HL-60 (cell line): ENCODE measurements around the gene RGS19.

Experiments used
- DNase-seq, 2 experiments: peaks; one replicate each; pipeline ENCODE4 v3.0.0-alpha.2; 2010 to 2020; ENCODE audit warnings: low read depth in 1 of 2, low spot score in 1 of 2
- H3K27ac ChIP-seq: fragments of 250-450 bp; sonication (Bioruptor Pico); replicated peaks from 2 replicates; pipeline ENCODE4 v1.5.1; 2020; ENCODE audit warnings: mild to moderate bottlenecking, moderate library complexity
- H3K27me3 ChIP-seq: fragments of 250-450 bp; sonication (Bioruptor Pico); 2 replicates; pipeline ENCODE4 v1.5.1; 2021; ENCODE audit warnings: mild to moderate bottlenecking, moderate library complexity; ENCODE audit not compliant: insufficient read depth, poor library complexity, severe bottlenecking
- H3K4me3 ChIP-seq: replicated peaks from 2 replicates; pipeline ENCODE4 v1.5.1; 2011; ENCODE audit warnings: mild to moderate bottlenecking, control low read depth, low read length; ENCODE audit not compliant: insufficient read depth
- GABPA ChIP-seq: IDR thresholded peaks from 2 replicates; pipeline ENCODE4 v1.6.1; 2012; ENCODE audit warnings: low read depth
- POLR2AphosphoS5 ChIP-seq: IDR thresholded peaks from 2 replicates; pipeline ENCODE4 v1.6.1; 2012; ENCODE audit warnings: low read depth
- SPI1 ChIP-seq: IDR thresholded peaks from 2 replicates; pipeline ENCODE4 v1.6.1; 2012; ENCODE audit warnings: low read depth, mild to moderate bottlenecking, borderline replicate concordance
- TF ChIP-seq, protein P1 (sequence below): IDR thresholded peaks from 2 replicates; pipeline ENCODE4 v1.6.1; 2012; ENCODE audit warnings: low read depth; ENCODE audit not compliant: insufficient replicate concordance
- TF ChIP-seq, protein P2 (sequence below): IDR thresholded peaks from one replicate; pipeline ENCODE4 v1.5.1; 2011; ENCODE audit warnings: low read length, control low read depth, inconsistent platforms; ENCODE audit not compliant: insufficient read depth

RGS19 gene

DNA sequence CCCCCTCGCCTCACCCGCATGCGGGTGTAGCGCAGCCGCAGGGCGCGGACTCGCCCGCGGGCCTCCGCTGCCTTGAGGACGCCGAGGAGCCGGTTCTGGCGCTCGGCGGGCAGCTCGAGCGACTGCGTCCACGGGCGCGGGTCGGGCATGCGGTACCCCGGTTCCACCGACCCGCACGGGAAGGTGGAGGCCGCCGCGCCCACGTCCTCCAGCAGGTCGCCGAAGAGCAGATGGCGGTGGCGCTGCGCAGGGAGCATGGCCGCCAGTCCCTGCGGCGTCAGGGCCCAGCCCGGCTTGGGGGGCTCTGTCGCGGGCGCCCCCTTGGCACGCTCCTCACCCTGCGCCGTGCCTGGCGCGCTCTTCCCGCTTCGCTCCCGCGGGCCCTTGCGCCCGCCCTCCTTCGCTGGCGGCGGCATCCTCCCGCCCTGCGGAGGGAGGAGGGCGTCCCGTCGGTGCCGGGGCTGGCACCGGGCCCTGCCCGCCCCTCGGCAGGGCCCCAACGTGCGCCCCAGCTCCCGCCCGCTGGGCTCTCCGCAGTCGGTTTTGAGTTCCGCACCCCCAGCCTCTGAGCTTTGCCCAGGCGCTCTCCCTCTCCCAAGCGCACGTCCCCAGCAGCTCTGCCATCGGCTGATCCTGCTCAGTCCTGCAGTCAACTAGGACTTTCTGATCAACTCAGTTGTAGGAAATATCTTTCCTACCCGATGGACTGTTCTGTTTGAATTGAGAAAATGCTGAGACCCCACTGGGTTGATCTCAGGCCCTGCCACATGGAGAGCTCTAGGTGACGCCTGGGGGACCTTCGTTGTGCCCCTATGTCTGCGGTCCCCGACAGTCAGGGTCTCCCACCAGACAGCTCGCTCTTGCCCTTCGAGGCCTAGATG, 4.7 kb upstream of the RGS19 start, which contains the start of gene LKAAEAR1:
TSS of gene LKAAEAR1 (minus strand) at position 595 of the 881 bp plus-strand sequence. CDS start at position 416, 179 bp downstream.
- Histone ChIP-seq H3K4me3 (peak within 1 kb of the TSS; percentile 48), H3K27ac (peak within 1 kb of the TSS; percentile 95), H3K27me3 (no peaks in the 10 kb centered on the region)
- no peak for DNase-seq
- TF ChIP-seq, protein P1, sequence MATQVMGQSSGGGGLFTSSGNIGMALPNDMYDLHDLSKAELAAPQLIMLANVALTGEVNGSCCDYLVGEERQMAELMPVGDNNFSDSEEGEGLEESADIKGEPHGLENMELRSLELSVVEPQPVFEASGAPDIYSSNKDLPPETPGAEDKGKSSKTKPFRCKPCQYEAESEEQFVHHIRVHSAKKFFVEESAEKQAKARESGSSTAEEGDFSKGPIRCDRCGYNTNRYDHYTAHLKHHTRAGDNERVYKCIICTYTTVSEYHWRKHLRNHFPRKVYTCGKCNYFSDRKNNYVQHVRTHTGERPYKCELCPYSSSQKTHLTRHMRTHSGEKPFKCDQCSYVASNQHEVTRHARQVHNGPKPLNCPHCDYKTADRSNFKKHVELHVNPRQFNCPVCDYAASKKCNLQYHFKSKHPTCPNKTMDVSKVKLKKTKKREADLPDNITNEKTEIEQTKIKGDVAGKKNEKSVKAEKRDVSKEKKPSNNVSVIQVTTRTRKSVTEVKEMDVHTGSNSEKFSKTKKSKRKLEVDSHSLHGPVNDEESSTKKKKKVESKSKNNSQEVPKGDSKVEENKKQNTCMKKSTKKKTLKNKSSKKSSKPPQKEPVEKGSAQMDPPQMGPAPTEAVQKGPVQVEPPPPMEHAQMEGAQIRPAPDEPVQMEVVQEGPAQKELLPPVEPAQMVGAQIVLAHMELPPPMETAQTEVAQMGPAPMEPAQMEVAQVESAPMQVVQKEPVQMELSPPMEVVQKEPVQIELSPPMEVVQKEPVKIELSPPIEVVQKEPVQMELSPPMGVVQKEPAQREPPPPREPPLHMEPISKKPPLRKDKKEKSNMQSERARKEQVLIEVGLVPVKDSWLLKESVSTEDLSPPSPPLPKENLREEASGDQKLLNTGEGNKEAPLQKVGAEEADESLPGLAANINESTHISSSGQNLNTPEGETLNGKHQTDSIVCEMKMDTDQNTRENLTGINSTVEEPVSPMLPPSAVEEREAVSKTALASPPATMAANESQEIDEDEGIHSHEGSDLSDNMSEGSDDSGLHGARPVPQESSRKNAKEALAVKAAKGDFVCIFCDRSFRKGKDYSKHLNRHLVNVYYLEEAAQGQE = no peak
- TF ChIP-seq POLR2AphosphoS5 = no peak

DNA sequence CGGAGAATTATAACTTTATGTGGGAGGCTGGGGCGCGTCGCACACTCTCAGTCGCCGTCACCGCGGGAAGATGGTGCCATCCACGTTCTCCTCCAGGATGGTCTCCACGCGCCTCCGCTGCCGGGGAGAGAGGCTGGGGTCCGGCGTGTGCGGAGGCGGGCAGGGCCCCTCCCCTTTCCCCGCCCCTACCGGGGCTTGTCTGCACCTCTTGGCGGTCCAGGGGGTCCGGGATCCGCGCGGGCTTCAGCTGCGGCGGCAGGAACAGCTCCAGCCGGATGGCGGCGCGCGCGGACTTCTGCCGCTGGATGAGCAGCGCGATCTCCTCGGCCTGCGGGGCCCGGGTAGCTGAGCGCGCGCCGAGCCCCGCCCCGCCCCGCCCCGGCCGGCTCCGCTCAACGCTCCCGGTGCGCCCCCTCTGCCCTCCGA, 4.1 kb upstream of the RGS19 start:
- TF ChIP-seq POLR2AphosphoS5 (peak; percentile 43; the same call in 1 of the 2 replicates), SPI1 (no peak)
- TF ChIP-seq, protein P2, sequence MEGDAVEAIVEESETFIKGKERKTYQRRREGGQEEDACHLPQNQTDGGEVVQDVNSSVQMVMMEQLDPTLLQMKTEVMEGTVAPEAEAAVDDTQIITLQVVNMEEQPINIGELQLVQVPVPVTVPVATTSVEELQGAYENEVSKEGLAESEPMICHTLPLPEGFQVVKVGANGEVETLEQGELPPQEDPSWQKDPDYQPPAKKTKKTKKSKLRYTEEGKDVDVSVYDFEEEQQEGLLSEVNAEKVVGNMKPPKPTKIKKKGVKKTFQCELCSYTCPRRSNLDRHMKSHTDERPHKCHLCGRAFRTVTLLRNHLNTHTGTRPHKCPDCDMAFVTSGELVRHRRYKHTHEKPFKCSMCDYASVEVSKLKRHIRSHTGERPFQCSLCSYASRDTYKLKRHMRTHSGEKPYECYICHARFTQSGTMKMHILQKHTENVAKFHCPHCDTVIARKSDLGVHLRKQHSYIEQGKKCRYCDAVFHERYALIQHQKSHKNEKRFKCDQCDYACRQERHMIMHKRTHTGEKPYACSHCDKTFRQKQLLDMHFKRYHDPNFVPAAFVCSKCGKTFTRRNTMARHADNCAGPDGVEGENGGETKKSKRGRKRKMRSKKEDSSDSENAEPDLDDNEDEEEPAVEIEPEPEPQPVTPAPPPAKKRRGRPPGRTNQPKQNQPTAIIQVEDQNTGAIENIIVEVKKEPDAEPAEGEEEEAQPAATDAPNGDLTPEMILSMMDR = peak; percentile 31
- peak overlapping the region; percentile 48 for H3K4me3 ChIP-seq
- H3K27me3 ChIP-seq = no peaks in the 10 kb centered on the region
- peak in 1 of 2 experiments; percentile 76 for DNase-seq
- H3K27ac ChIP-seq = peak overlapping the region; percentile 95

DNA sequence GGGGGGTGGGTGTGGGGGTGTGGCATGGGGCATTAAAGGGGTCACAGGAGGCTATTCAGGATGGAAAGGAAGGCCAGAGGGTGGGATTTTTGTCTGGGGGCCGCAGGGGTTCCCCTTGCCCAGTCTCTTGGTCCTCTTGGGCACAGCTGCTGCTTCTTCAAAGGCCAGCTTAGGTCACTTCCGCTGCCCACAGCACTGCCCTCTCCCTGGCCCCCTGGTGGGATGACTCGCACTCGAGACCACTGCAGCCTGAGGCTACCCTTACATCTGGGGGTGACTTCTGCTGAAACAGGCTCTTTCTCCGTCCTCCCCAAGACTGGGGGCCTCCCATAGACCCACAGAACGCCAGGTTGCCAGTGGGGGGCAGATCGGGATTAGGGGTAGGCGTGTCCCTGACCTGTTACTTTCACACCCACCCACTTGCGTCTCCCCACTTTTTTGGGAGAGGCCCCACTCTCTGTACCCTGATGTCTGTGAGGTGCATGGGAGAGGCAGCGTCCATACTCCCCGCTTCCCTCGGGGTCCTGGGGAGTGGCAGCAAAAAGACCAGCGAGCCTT, 3.6 kb upstream of the RGS19 start:
- peak overlapping the region; percentile 48 for H3K4me3 ChIP-seq
- no peaks in the 10 kb centered on the region for H3K27me3 ChIP-seq
- peak overlapping the region; percentile 95 for H3K27ac ChIP-seq
- DNase-seq = no peak
- no peak for TF ChIP-seq POLR2AphosphoS5
- TF ChIP-seq, protein P2 = no peak
- TF ChIP-seq, protein P1 = no peak
- no peak for TF ChIP-seq GABPA
- no peak for TF ChIP-seq SPI1

DNA sequence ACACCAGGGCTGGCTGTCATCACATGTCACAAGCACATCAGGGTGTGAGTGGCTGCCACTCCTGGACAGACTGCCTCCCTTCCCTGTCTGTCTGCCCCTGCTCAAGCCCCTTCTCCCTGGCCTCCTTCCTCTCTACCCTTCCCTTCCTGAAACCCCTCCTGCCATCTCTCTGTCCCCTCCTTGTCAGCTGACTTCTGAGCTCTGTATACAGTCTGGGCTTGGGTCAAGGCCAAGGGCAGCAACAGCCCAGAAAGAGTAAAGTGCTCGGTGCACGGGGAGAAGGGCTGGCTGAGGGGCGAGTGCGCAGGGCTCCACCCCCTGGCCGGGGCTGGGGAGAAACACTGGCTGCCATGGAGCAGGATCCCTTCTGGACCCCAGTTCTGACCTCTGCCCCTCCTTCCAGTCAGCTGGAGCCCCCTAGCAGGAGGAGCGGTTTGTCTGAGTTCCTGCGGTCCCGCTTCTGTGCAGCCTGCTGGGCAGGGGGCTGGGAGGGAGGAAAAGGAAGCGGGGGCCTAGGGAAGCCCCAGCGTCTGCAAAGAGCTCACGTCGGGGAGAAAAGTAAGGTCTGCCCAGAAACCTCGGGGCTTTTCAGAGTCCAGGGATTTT, 2.9 kb upstream of the RGS19 start:
- Histone ChIP-seq H3K4me3 (no peak overlapping the region), H3K27me3 (no peaks in the 10 kb centered on the region), H3K27ac (peak overlapping the region; percentile 95)
- TF ChIP-seq, protein P1 = no peak
- no peak for TF ChIP-seq POLR2AphosphoS5
- TF ChIP-seq GABPA = no peak
- no peak for TF ChIP-seq SPI1
- DNase-seq = peak in 1 of 2 experiments; percentile 48
